Colonic mucosa (tissue), 4 donors: ENCODE results near the gene PUS1. TPM values are rescaled to one million over a fixed set of nuclear protein-coding genes. Genes with fewer than 3 reads are reported as not detected.

Experiments
- DNase-seq: peaks from one replicate; pipeline ENCODE4 v3.0.0-alpha.2; 2020
- H3K27ac ChIP-seq: fragments of 200-600 bp; one replicate; pipeline ENCODE4 v1.8.0; 2021
- H3K27me3 ChIP-seq: fragments of 200-600 bp; one replicate; pipeline ENCODE4 v1.8.0; 2021
- H3K36me3 ChIP-seq: fragments of 200-600 bp; one replicate; pipeline ENCODE4 v1.8.0; 2021
- H3K4me1 ChIP-seq: fragments of 200-600 bp; one replicate; pipeline ENCODE4 v1.8.0; 2021; ENCODE audit warnings: mild to moderate bottlenecking
- H3K4me3 ChIP-seq: fragments of 200-600 bp; one replicate; pipeline ENCODE4 v1.8.0; 2021
- H3K9ac ChIP-seq, 2 donors: one replicate each; pipeline ENCODE4 v1.7.0; 2013; ENCODE audit warnings: control low read depth in 2 of 2, low read depth in 2 of 2, low read length in 2 of 2
- H3K9me3 ChIP-seq: fragments of 200-600 bp; one replicate; pipeline ENCODE4 v1.8.0; 2021
- intact Hi-C: fragments of 100-400 bp; cut with DNase I; formaldehyde crosslinking; loops from one replicate; pipeline ENCODE4 v1.14.1; 2022
- total RNA-seq, 2 donors: library from RNA; stranded (reverse); fragmentation: NEBNext Ultra II Directional in 1 of 2; extraction: Animal tissue kit (Norgen Biotek cat#: 25700) in 1 of 2; gene quantifications; one replicate each; pipeline ENCODE4 v1.2.1, GENCODE V29; 2021
- TF ChIP-seq, protein P1 (sequence below): fragments of 200-600 bp; IDR thresholded peaks from one replicate; pipeline ENCODE4 v1.8.0; 2022; ENCODE audit warnings: antibody characterized with exemption, mild to moderate bottlenecking
- donor health status: healthy.
- donor health status: DM: no; HTN: no; CAD: no.
- donor health status: DM: no; HTN: no; CAD: no.

Gene PUS1
- total RNA-seq, 2 donors from 2014 or later, result 16.0 to 58.9 TPM

DNA sequence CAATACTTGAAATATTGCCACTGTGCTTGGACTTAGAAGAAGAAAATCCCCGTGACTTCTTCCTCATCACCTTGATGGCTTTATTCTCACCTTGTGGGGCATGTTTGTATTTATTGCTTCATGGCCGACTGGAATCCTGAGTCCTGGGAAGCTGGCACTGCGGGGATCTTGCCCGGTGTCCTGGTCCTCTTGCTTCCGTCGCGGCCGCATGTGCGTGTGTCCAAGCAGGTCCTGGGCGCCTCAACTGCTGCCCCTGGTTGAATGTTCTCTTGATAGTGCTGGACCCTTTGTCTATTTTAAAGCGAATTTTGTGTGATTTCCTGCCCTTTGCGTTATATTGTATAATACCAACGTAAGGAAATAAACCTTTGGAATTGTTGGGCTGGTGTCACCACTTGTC, 6.3 kb upstream of the PUS1 start:
- DNase-seq, result no peak
- intact Hi-C loops, result no loop called here
- Histone ChIP-seq H3K36me3 (no peaks in the 10 kb centered on the region), H3K9me3 (no peaks in the 10 kb centered on the region), H3K9ac (no peak overlapping the region), H3K27ac (no peak overlapping the region), H3K27me3 (no peaks in the 10 kb centered on the region), H3K4me1 (no peaks in the 10 kb centered on the region), H3K4me3 (no peak overlapping the region)
- TF ChIP-seq, protein P1, sequence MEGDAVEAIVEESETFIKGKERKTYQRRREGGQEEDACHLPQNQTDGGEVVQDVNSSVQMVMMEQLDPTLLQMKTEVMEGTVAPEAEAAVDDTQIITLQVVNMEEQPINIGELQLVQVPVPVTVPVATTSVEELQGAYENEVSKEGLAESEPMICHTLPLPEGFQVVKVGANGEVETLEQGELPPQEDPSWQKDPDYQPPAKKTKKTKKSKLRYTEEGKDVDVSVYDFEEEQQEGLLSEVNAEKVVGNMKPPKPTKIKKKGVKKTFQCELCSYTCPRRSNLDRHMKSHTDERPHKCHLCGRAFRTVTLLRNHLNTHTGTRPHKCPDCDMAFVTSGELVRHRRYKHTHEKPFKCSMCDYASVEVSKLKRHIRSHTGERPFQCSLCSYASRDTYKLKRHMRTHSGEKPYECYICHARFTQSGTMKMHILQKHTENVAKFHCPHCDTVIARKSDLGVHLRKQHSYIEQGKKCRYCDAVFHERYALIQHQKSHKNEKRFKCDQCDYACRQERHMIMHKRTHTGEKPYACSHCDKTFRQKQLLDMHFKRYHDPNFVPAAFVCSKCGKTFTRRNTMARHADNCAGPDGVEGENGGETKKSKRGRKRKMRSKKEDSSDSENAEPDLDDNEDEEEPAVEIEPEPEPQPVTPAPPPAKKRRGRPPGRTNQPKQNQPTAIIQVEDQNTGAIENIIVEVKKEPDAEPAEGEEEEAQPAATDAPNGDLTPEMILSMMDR, result no peak

DNA sequence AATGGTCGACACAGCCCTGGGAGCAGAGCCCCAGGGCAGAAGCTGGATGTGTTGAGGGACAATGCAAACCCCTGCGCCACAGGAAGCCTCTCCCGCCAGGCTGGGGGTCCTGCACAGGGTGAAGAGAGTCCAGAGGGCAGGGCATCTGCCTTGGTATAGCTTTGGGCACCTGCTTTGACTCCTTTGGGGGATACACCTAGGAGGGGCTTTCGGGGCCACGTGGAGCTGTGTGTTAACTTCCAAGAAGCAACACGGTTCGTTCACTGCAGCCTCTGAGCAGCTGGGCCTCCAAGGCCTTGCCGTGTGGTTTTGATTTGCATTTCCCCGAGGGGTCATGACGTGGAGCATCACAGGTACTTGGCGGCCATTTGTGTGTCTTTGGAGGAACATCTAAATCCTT, 5.8 kb upstream of the PUS1 start:
- H3K27me3 ChIP-seq, result no peaks in the 10 kb centered on the region
- TF ChIP-seq, protein P1, result no peak
- intact Hi-C loops, result no loop called here
- H3K9ac ChIP-seq, result no peak overlapping the region
- H3K4me1 ChIP-seq, result no peaks in the 10 kb centered on the region
- DNase-seq, result no peak
- no peak overlapping the region for H3K27ac ChIP-seq
- H3K36me3 ChIP-seq, result no peaks in the 10 kb centered on the region
- no peak overlapping the region for H3K4me3 ChIP-seq
- H3K9me3 ChIP-seq, result no peaks in the 10 kb centered on the region

DNA sequence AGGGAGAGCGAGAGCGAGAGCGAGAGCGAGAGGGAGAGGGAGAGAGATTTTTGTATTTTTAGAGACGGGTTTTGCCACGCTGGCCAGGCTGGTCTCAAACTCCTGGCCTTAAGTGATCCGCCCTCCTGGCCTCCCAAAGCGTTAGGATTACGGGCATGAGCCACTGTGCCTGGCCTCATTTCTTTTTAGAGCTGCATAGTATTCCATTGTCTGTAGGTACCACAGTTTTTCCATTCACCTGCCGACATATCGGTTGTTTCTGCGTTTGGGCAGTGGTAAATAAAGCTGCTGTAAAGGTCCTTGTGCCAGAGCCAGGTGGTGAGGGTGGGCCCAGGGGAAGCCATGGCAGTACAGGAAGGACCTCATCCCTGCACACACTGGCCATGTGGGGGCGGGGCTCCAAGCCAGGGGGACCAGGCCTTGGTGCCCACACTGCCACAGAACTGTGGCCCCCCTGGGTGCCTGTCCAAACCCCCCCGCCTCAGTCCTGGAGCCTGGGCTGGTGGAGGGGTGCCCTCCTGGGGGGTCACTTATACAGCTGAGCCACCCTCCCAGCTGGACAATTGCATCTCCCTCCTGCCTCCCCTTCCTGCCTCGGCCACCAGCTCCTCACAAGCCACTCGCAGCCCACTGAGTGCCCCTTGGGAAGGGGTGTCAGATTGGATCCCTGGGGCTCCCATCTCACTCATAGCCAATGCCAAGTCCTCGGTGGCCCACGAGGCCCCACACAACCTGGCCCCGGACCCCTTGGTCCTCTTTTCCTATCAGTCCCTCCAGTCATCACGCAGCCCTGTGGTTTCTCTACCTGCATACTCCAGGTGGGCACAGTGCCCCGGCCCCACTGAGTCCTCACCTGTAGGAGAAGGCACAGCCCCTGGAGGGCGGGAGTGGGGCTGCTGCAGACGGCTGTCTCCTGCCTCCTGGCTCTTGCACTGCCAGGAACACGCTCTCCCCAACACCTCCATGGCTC, 1.7 kb upstream of the PUS1 start:
- DNase-seq, result no peak
- Histone ChIP-seq H3K27me3 (no peaks in the 10 kb centered on the region), H3K9ac (no peak overlapping the region), H3K27ac (no peak overlapping the region), H3K9me3 (no peaks in the 10 kb centered on the region), H3K4me3 (no peak overlapping the region), H3K36me3 (peaks cover under 1% of the 10 kb centered on the region), H3K4me1 (peaks cover 6% of the 10 kb centered on the region)
- TF ChIP-seq, protein P1, result no peak
- intact Hi-C loops, result no loop called here

DNA sequence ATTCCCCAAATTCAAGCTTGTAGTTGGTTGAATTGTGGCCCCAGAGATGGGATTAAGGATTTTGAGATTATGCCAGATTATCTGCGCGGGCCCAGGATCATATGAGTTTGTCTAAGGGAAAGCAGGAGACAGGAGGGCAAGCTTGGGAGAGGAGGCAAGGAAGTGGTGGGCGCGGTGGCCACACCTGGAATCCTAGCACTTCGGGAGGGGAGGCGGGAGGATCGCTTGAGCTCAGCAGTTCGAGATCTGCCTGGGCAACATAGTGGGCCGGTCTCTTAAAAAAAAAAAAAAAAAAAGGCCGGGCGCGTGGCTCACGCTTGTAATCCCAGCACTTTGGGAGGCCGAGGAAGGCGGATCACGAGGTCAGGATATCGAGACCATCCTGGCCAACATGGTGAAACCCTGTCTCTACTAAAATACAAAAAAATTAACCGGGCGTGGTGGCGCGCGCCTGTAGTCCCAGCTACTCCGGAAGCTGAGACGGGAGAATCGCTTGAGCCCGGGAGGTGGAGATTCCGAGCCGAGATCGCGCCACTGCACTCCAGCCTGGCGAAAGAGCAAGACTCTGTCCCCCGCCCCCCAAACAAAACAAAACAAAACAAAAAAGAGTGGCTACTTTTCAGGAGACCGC, 881 bp upstream of the PUS1 start:
- intact Hi-C loops, result no loop called here

More for the DNA sequence above, 881 bp upstream of the PUS1 start:
- H3K4me1 ChIP-seq, result peaks cover 6% of the 10 kb centered on the region
- DNase-seq, result no peak
- H3K9ac ChIP-seq, result peak overlapping the region; percentile 75 to 77
- peak overlapping the region; percentile 89 for H3K27ac ChIP-seq
- H3K9me3 ChIP-seq, result no peaks in the 10 kb centered on the region
- no peaks in the 10 kb centered on the region for H3K27me3 ChIP-seq
- peaks cover 4% of the 10 kb centered on the region for H3K36me3 ChIP-seq
- peak overlapping the region; percentile 91 for H3K4me3 ChIP-seq
- TF ChIP-seq, protein P1, result no peak
